HUES6 (cell line): ENCODE results near the gene AKR1C2.
"Not testable (repeated sequence)": the region's sequence is repeated elsewhere in the genome, so short reads cannot be mapped to it uniquely, and the experiment has no call there.

Source experiments
- H3K27ac ChIP-seq: 2 replicates; pipeline ENCODE4 v1.7.0; 2013; ENCODE audit warnings: low read depth, mild to moderate bottlenecking, low read length, inconsistent platforms
- H3K27me3 ChIP-seq: 2 replicates; pipeline ENCODE4 v1.6.1; 2013; ENCODE audit warnings: low read length; ENCODE audit not compliant: control insufficient read depth, insufficient read depth
- H3K36me3 ChIP-seq: 2 replicates; pipeline ENCODE4 v1.6.1; 2013; ENCODE audit warnings: low read length; ENCODE audit not compliant: control insufficient read depth, insufficient read depth
- H3K4me1 ChIP-seq: 2 replicates; pipeline ENCODE4 v1.6.1; 2013; ENCODE audit warnings: low read length; ENCODE audit not compliant: control insufficient read depth, insufficient read depth
- H3K4me3 ChIP-seq: 2 replicates; pipeline ENCODE4 v1.5.1; 2013; ENCODE audit warnings: low read depth, low read length
- H3K9ac ChIP-seq: one replicate; pipeline ENCODE4 v1.6.1; 2013; ENCODE audit warnings: mild to moderate bottlenecking, low read length
- H3K9me3 ChIP-seq: 2 replicates; pipeline ENCODE4 v1.6.1; 2013; ENCODE audit warnings: low read depth, low read length; ENCODE audit not compliant: control insufficient read depth, insufficient read depth

The AKR1C2 gene

GRCh38 chr10:5040010-5040673 lies 36.5 kb upstream of the AKR1C2 start:
- Histone ChIP-seq H3K27me3 (no peaks in the 10 kb centered on the region), H3K9ac (no peak overlapping the region), H3K27ac (no peak overlapping the region), H3K4me1 (no peaks in the 10 kb centered on the region), H3K9me3 (peaks cover 8% of the 10 kb centered on the region; the same call in 1 of the 2 replicates), H3K36me3 (no peaks in the 10 kb centered on the region), H3K4me3 (no peak overlapping the region)

DNA sequence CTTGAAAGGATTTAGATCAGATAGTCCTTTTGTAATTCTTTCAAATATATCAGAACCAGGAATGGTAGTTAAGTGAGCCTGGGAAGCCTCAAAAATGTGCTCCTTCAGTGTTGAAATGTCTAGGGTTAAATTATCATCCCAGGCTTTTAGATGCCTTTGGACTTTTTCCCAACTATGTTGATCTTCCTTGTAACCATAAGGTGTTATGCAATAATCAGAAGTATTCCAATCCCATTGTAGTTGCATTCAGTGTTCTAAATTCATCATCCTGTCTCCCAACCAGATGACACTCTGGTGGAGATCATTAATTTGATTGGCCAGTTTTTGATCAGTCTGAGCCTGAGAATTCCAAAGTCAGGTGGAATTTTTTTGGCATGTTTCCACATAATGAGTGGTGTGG lies 35.1 kb upstream of the AKR1C2 start:
- H3K9ac ChIP-seq, result no peak overlapping the region
- no peaks in the 10 kb centered on the region for H3K27me3 ChIP-seq
- no peaks in the 10 kb centered on the region for H3K36me3 ChIP-seq
- peaks cover 15% of the 10 kb centered on the region; the same call in 1 of the 2 replicates for H3K9me3 ChIP-seq
- no peak overlapping the region for H3K4me3 ChIP-seq
- H3K4me1 ChIP-seq, result no peaks in the 10 kb centered on the region
- H3K27ac ChIP-seq, result no peak overlapping the region

DNA sequence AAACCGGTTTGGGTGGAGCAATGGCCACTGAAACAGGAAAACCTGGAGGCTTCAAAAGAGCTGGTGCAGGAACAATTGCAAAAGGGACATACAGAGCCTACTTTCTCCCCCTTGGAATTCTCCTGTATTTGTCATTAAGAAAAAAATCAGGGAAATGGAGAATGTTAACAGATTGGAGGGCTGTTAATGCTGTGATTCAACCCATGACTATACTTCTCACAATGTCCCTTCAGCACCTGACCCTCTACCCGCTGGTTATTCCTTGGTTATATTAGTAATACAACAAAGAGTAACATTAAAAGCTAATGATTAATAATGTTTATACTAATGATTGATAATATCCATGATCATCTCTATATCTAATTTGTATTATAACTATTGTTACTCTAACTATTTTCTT lies 34.4 kb upstream of the AKR1C2 start:
- H3K9me3 ChIP-seq, result peaks cover 18% of the 10 kb centered on the region; the same call in 1 of the 2 replicates

DNA sequence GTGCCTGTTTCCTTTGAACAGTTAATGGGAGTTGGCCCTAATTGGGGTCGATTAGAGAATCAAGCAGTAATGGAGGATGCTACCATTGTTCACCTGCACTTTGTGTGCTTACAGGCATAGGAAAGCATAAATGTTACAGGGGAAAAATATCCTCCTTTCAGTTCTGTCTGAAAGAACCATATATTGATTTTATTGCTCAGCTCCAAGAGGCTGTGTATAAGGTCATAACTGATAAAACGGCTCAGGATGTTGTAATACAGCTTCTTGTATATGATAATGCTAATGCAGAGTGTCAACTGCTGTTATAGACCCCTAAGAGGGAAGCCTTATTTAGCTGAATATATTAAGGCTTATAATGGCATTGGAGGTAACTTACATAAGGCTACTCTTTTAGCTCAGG lies 32.9 kb upstream of the AKR1C2 start:
- H3K9me3 ChIP-seq, result peaks cover 17% of the 10 kb centered on the region; the same call in 1 of the 2 replicates
- no peaks in the 10 kb centered on the region for H3K36me3 ChIP-seq
- no peaks in the 10 kb centered on the region for H3K4me1 ChIP-seq
- H3K27ac ChIP-seq, result no peak overlapping the region
- H3K4me3 ChIP-seq, result no peak overlapping the region
- H3K27me3 ChIP-seq, result no peaks in the 10 kb centered on the region
- H3K9ac ChIP-seq, result no peak overlapping the region

More for the DNA sequence above, 34.4 kb upstream of the AKR1C2 start:
- no peaks in the 10 kb centered on the region for H3K27me3 ChIP-seq
- H3K27ac ChIP-seq, result no peak overlapping the region
- H3K4me3 ChIP-seq, result no peak overlapping the region
- H3K36me3 ChIP-seq, result no peaks in the 10 kb centered on the region
- no peak overlapping the region for H3K9ac ChIP-seq
- H3K4me1 ChIP-seq, result no peaks in the 10 kb centered on the region

DNA sequence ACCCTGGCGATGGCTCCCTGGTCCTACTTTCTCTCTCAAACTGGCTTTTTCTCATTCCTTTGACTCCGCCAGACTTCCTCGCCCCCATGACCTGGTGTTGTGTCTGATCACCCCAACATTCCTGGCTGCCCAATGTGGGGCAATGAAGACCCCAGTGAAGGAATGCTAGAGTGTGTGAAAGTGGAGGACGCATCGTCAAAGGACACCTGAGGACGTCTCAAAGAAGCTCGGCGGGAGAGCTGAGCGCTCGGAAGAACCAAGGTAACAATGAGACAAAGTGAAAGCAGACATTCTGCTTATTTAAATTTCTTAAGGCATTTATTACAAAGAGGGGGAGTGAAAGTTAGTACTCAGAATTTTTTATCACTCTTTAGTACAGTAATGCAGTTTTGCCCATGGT lies 31.7 kb upstream of the AKR1C2 start:
- Histone ChIP-seq H3K27ac (no peak overlapping the region), H3K4me3 (no peak overlapping the region), H3K4me1 (no peaks in the 10 kb centered on the region), H3K9ac (no peak overlapping the region), H3K9me3 (0 out of 2 replicates have a peak, but pooled peaks cover 10% of the 10 kb centered on the region), H3K27me3 (no peaks in the 10 kb centered on the region), H3K36me3 (no peaks in the 10 kb centered on the region)

GRCh38 chr10:5034588-5034987 lies 30.9 kb upstream of the AKR1C2 start:
- H3K4me3 ChIP-seq, result no peak overlapping the region
- no peaks in the 10 kb centered on the region for H3K27me3 ChIP-seq
- no peak overlapping the region for H3K9ac ChIP-seq

DNA sequence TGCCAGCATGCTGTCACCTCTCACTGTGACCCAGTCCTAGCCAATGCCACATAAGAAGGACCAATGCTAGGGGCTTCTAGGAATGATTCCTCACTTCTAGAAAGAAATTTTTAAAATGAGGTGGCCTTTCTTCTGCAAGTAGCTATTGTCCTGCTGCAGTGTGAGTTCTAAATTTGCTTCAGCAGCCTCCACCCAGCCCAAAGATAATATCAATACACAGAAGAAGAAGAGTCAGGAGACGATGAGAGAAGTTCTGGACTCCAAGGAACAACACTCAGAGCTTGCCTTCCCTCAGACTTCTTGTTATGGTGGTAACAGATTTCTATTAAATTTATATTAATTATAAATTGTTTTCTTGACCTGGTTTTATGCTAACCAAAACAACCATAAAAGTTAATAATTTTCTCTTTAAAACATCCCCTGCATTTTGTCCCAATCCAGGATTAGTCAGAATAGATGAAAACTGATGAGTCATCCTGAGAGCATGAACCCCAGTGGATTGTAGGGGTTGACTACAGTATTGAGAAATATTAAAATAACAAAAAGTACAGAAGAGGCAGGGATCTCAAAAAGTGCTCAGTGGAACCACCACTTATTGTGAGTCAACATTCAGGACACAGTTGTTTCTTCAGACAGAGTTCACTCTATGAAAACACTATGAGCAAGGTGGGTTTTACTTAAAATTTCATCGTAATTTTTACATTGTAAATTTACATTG lies 29.6 kb upstream of the AKR1C2 start:
- Histone ChIP-seq H3K36me3 (no peaks in the 10 kb centered on the region), H3K9me3 (0 out of 2 replicates have a peak, but pooled peaks cover 12% of the 10 kb centered on the region), H3K27ac (no peak overlapping the region), H3K27me3 (no peaks in the 10 kb centered on the region), H3K4me1 (no peaks in the 10 kb centered on the region), H3K4me3 (no peak overlapping the region), H3K9ac (no peak overlapping the region)

More at GRCh38 chr10:5034588-5034987, 30.9 kb upstream of the AKR1C2 start:
- H3K27ac ChIP-seq, result no peak overlapping the region
- no peaks in the 10 kb centered on the region for H3K4me1 ChIP-seq
- H3K36me3 ChIP-seq, result no peaks in the 10 kb centered on the region
- H3K9me3 ChIP-seq, result 0 out of 2 replicates have a peak, but pooled peaks cover 12% of the 10 kb centered on the region

GRCh38 chr10:5032444-5032843 lies 28.8 kb upstream of the AKR1C2 start:
- H3K9ac ChIP-seq, H3K36me3 ChIP-seq, H3K27me3 ChIP-seq, H3K4me1 ChIP-seq, H3K4me3 ChIP-seq, H3K27ac ChIP-seq: not testable (repeated sequence)
- 0 out of 2 replicates have a peak, but pooled peaks cover 12% of the 10 kb centered on the region for H3K9me3 ChIP-seq

DNA sequence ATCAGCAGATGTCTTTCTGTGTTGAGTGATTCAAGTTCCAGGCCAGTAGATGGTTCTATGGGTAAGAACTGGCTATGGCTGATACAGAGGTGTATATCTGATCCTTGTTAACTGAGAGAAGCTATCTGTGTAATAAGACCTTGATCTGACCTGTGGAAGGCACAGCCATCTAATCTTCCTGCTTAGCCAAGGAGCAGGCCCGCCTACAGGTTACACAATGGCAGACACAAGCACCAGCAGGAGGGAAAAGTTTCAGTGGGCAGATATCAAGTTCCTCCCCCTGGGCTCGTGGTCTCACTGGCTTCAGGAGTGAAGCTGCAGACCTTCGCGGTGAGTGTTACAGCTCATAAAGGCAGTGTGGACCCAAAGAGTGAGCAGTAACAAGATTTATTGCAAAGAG lies 27.9 kb upstream of the AKR1C2 start:
- not testable (repeated sequence) for H3K27ac ChIP-seq, H3K27me3 ChIP-seq, H3K36me3 ChIP-seq, H3K4me1 ChIP-seq, H3K9ac ChIP-seq, H3K4me3 ChIP-seq
- H3K9me3 ChIP-seq, result 0 out of 2 replicates have a peak, but pooled peaks cover 12% of the 10 kb centered on the region

DNA sequence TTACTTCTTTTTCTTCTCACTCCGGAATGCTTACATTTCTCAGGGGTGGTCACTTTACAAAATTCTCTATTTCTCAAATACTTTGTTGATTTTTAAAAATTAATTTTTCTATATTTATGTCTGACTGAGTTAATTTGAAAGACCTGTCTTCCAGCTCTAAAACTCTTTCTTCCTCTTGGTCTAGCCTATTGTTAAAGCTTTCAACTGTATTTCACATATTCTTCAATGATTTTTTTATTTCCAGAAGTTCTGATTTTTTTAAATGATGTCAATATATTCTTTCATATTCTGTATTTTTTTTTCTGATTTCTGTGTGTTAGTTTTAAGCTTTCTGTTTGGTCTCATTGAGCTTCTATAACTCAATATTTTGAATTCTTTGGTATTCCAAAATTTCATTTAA lies 27.3 kb upstream of the AKR1C2 start:
- Histone ChIP-seq H3K27ac (no peak overlapping the region), H3K27me3 (no peaks in the 10 kb centered on the region), H3K4me3 (no peak overlapping the region), H3K4me1 (no peaks in the 10 kb centered on the region), H3K36me3 (no peaks in the 10 kb centered on the region), H3K9ac (no peak overlapping the region), H3K9me3 (0 out of 2 replicates have a peak, but pooled peaks cover 12% of the 10 kb centered on the region)

GRCh38 chr10:5025461-5025881 lies 21.8 kb upstream of the AKR1C2 start:
- H3K9me3 ChIP-seq, H3K4me3 ChIP-seq, H3K27me3 ChIP-seq, H3K9ac ChIP-seq, H3K4me1 ChIP-seq, H3K27ac ChIP-seq, H3K36me3 ChIP-seq: not testable (repeated sequence)
